Measurements from ENCODE around the gene ALG14. TPM values are rescaled to one million over a fixed set of nuclear protein-coding genes. Genes with fewer than 3 reads are reported as not detected.

The ALG14 gene
- total RNA-seq, 1 experiment from 2014 or later: 13.0 TPM

GRCh38 chr1:95007687-95008086 is 65.1 kb downstream of the ALG14 start:
- POLR2A ChIA-PET: interaction anchor here (0.7 to 1.4 kb wide), 3 partner anchors 14 to 83 kb away, joined by 4 read pairs; no protein-coding TSS in a partner anchor
- no peak overlapping the region for H3K27ac Mint-ChIP-seq (ENCODE audit: low read depth, unreplicated experiment)
- CTCF ChIA-PET: interaction anchor here (0.6 to 1.4 kb wide), 6 partner anchors 13 to 1209 kb away, joined by 3 to 6 read pairs (median 3); no protein-coding TSS in a partner anchor
- no peak for TF ChIP-seq CTCF (IDR thresholded peaks at IDR 0.05; ENCODE audit: unreplicated experiment)
- no peak for DNase-seq (ENCODE audit: unreplicated experiment)
- no TSS peak for BruUV-seq (replicated peaks)
- peaks cover 5% of the 10 kb centered on the region for H3K4me1 Mint-ChIP-seq (ENCODE audit: insufficient read depth, unreplicated experiment)
- intact Hi-C loops (cut with micrococcal nuclease): no loop called here
- no peak overlapping the region for H3K4me3 Mint-ChIP-seq (ENCODE audit: unreplicated experiment)
- no peaks in the 10 kb centered on the region for H3K36me3 Mint-ChIP-seq (ENCODE audit: insufficient read depth, unreplicated experiment)
- H3K27me3 Mint-ChIP-seq (ENCODE audit: insufficient read depth, unreplicated experiment): no peaks in the 10 kb centered on the region
- no peaks in the 10 kb centered on the region for H3K9me3 Mint-ChIP-seq (ENCODE audit: unreplicated experiment)

- Mint-ChIP-seq H3K4me1 (ENCODE audit: insufficient read depth, unreplicated experiment) (peaks cover 5% of the 10 kb centered on the region), H3K27me3 (ENCODE audit: insufficient read depth, unreplicated experiment) (no peaks in the 10 kb centered on the region), H3K27ac (ENCODE audit: low read depth, unreplicated experiment) (no peak overlapping the region), H3K4me3 (ENCODE audit: unreplicated experiment) (no peak overlapping the region), H3K36me3 (ENCODE audit: insufficient read depth, unreplicated experiment) (no peaks in the 10 kb centered on the region), H3K9me3 (ENCODE audit: unreplicated experiment) (no peaks in the 10 kb centered on the region)
- DNase-seq (ENCODE audit: unreplicated experiment): no peak
- ChIA-PET CTCF (no interaction called here), POLR2A (interaction anchor here (1.4 kb wide), 1 partner anchor 17 kb away, joined by 4 read pairs; no protein-coding TSS in a partner anchor)
- no peak for TF ChIP-seq CTCF (IDR thresholded peaks at IDR 0.05; ENCODE audit: unreplicated experiment)
- no TSS peak for BruUV-seq (replicated peaks)
- intact Hi-C loops (cut with micrococcal nuclease): no loop called here
Observed at GRCh38 chr1:95006681-95007080, 66.1 kb downstream of the ALG14 start.

GRCh38 chr1:95005584-95005983 is 67.2 kb downstream of the ALG14 start:
- H3K9me3 Mint-ChIP-seq (ENCODE audit: unreplicated experiment): no peaks in the 10 kb centered on the region
- H3K36me3 Mint-ChIP-seq (ENCODE audit: insufficient read depth, unreplicated experiment): no peaks in the 10 kb centered on the region
- POLR2A ChIA-PET: no interaction called here
- no TSS peak for BruUV-seq (replicated peaks)
- H3K4me1 Mint-ChIP-seq (ENCODE audit: insufficient read depth, unreplicated experiment): peaks cover 5% of the 10 kb centered on the region
- intact Hi-C loops (cut with micrococcal nuclease): no loop called here
- CTCF ChIA-PET: no interaction called here
- no peaks in the 10 kb centered on the region for H3K27me3 Mint-ChIP-seq (ENCODE audit: insufficient read depth, unreplicated experiment)
- TF ChIP-seq CTCF (IDR thresholded peaks at IDR 0.05; ENCODE audit: unreplicated experiment): no peak
- H3K4me3 Mint-ChIP-seq (ENCODE audit: unreplicated experiment): no peak overlapping the region
- H3K27ac Mint-ChIP-seq (ENCODE audit: low read depth, unreplicated experiment): no peak overlapping the region
- DNase-seq (ENCODE audit: unreplicated experiment): no peak

GRCh38 chr1:95004013-95004412 is 68.7 kb downstream of the ALG14 start:
- Mint-ChIP-seq H3K27ac (ENCODE audit: low read depth, unreplicated experiment) (no peak overlapping the region), H3K9me3 (ENCODE audit: unreplicated experiment) (no peaks in the 10 kb centered on the region), H3K36me3 (ENCODE audit: insufficient read depth, unreplicated experiment) (no peaks in the 10 kb centered on the region), H3K27me3 (ENCODE audit: insufficient read depth, unreplicated experiment) (no peaks in the 10 kb centered on the region), H3K4me3 (ENCODE audit: unreplicated experiment) (no peak overlapping the region), H3K4me1 (ENCODE audit: insufficient read depth, unreplicated experiment) (peaks cover 5% of the 10 kb centered on the region)
- no TSS peak for BruUV-seq (replicated peaks)
- no peak for DNase-seq (ENCODE audit: unreplicated experiment)
- ChIA-PET POLR2A (no interaction called here), CTCF (interaction anchor here (0.8 to 1.6 kb wide), 4 partner anchors 9 to 110 kb away, joined by 3 to 5 read pairs (median 3); no protein-coding TSS in a partner anchor)
- TF ChIP-seq CTCF (IDR thresholded peaks at IDR 0.05; ENCODE audit: unreplicated experiment): no peak
- intact Hi-C loops (cut with micrococcal nuclease): no loop called here
